Retinal pigment epithelial cell (primary cell): ENCODE data around the gene C1orf198.
A peak's percentile ranks its signal among the peaks of the same experiment; 100 is the strongest.

Experiments
- DNase-seq: peaks from one replicate; pipeline ENCODE4 v3.0.0-alpha.2; 2010; ENCODE audit warnings: low read depth
- H3K4me3 ChIP-seq: 2 replicates; pipeline ENCODE4 v1.5.1; 2011; ENCODE audit warnings: mild to moderate bottlenecking, low read length, control low read depth, moderate library complexity
- TF ChIP-seq, protein P1 (sequence below): conservative IDR thresholded peaks from 2 replicates; pipeline ENCODE4 v1.5.1; 2011; ENCODE audit warnings: low read depth, low read length, control low read depth, inconsistent platforms

Gene C1orf198

DNA sequence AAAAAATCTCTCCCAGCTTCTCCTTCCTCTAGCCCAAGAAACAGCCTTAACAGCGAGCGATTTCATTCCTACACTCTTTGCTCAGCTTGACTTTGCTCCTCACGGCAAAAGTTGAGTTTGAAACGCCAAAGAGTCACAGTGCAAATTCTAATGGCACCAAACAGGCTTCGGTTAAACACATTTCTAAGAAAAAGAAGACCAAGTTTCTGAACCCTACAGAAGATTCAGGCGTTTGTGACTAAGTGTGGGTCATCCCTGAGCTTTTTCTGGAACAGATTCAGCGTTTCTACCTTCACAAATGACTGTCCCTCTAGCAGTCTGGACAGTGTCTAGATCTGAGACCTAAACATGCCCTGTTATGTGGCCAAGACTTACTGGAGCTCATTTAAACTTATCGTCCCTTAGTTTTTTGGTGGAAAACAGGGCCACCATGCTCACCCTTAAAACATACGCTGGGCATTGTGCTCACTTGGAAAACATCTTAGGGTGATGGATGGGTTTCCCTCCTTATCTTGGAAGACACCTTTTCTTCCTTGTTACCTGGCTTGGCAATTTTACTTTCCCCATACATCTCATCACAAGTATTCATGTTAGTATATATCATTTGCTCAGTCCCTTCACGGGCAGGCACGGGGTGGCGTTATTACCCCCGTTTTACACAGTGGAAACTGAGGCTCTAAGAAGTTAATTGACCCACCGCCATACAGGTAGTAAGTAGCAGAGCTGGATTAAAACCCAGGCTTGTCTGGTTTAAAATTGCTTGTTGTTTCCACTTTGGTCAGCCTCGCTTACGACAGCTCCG lies 1.0 kb downstream of the C1orf198 start:
- no peak for DNase-seq
- TF ChIP-seq, protein P1, sequence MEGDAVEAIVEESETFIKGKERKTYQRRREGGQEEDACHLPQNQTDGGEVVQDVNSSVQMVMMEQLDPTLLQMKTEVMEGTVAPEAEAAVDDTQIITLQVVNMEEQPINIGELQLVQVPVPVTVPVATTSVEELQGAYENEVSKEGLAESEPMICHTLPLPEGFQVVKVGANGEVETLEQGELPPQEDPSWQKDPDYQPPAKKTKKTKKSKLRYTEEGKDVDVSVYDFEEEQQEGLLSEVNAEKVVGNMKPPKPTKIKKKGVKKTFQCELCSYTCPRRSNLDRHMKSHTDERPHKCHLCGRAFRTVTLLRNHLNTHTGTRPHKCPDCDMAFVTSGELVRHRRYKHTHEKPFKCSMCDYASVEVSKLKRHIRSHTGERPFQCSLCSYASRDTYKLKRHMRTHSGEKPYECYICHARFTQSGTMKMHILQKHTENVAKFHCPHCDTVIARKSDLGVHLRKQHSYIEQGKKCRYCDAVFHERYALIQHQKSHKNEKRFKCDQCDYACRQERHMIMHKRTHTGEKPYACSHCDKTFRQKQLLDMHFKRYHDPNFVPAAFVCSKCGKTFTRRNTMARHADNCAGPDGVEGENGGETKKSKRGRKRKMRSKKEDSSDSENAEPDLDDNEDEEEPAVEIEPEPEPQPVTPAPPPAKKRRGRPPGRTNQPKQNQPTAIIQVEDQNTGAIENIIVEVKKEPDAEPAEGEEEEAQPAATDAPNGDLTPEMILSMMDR = no peak
- peak overlapping the region; percentile 88 for H3K4me3 ChIP-seq

DNA sequence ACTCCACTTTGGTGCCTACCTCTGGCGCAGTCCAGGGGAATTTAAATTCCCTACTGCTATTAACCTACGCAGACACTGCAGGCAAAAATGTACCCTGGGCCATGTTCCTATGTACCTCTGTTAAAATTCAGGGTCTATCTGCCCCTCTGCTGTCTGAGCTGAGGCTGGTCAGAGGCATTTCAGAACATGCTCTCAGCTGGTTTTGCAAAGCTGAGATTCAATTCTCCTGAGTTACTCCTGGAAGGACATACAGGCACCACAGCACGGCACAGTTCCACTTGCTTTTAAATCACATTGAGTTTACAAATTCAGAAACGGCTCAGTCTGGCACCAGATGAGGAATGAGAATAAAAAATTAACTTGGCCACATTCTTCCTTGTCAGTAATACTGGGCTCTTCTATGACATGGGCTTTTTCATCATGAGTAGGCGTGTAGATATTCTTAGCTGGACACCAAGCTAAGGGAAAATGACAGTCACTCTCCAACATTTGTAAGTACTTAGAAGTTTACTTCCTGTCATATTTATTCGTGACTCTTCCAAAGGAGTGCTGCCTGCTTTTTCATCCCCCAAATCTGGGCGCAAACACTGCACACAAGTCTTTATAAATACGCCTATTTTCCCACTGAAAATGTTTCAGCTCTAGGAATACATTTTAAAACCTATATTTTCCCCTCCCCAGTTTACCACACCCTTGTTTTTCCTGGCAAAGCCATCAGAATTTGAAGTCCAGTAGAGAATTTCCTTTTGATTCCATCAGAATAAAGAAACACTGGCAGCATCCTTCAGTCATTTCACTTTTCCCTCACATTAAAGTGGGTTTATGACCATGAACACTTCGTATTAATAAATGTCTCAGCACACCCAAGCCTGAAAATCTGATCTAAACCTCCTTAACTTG lies 1.9 kb downstream of the C1orf198 start:
- H3K4me3 ChIP-seq = peak overlapping the region; percentile 88
- TF ChIP-seq, protein P1 = no peak
- DNase-seq = no peak

DNA sequence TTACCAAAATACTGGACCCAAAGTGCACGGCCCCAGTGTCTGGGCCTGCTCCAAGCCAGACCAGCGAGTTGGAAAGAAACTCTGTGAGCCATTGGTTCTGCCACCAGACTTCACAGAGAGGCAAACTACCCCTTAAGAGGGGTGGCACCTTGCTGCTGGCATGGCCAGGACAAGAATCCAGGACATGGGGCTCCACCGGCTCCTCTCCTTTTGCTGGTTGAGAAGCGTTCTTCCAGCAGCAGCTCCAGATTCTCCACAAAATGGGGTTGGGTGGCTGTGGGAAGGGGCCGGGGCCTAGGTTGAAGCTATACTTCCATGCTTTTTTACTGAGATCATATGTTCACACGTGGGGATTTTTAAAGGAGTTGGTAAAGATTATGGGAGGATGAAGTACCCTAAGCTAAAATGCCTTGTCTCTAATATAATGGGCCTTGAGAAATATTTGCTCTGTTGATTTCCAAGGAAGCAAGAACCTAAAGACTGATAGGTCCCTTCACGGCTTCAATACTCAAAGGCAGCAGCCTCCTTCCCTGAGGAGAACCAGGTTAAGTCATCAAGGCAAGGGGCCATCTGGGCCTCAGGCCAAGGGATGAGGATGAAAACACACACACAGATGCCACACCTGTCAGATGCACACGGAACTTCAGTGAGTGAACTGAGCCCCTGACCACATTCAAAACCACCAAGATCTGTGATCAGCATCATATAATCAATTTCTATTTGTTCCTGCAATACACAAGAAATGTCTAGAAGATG lies 3.1 kb downstream of the C1orf198 start:
- TF ChIP-seq, protein P1 = no peak
- no peak overlapping the region for H3K4me3 ChIP-seq
- DNase-seq = no peak

DNA sequence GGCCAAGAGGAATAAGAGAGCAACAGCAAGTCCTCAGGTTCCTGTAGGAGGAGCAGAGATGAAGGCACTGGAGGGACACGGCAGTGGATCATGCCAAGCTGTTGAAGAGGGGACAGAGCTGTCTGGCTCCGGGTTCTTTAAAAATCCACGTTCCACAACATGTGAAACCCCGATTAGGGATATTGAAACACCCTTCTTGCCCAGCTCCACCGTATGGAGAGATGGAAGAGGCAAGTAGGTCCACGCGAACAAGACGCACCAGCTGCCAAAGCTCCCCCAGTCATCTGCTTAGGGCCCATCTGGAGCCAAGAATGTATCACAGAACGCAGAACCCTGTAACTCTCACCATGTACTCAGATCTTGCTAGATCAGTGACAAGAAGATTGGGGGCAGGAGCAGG lies 3.9 kb downstream of the C1orf198 start:
- no peak for DNase-seq
- TF ChIP-seq, protein P1 = no peak
- no peak overlapping the region for H3K4me3 ChIP-seq

DNA sequence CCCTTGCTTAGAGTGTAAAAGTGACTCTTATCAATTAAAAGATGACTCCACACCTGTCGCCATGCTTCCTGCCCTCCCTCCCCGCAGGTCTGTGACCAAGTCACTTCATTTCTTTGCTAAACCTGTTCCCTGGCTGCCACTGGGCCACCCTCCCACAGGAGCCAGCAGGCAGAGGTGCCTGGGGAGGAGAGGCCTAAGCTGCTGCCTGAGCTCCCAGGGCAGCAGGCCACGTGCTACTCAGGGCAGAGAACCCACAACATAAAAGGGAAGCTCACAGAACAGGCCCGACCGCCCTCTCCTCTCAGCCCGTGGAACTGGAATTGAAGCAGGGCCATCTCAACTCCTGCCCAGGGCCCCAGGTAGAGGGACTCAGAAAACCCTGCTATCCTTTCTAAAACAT lies 4.9 kb downstream of the C1orf198 start:
- TF ChIP-seq, protein P1 = no peak
- H3K4me3 ChIP-seq = no peak overlapping the region
- DNase-seq = no peak

DNA sequence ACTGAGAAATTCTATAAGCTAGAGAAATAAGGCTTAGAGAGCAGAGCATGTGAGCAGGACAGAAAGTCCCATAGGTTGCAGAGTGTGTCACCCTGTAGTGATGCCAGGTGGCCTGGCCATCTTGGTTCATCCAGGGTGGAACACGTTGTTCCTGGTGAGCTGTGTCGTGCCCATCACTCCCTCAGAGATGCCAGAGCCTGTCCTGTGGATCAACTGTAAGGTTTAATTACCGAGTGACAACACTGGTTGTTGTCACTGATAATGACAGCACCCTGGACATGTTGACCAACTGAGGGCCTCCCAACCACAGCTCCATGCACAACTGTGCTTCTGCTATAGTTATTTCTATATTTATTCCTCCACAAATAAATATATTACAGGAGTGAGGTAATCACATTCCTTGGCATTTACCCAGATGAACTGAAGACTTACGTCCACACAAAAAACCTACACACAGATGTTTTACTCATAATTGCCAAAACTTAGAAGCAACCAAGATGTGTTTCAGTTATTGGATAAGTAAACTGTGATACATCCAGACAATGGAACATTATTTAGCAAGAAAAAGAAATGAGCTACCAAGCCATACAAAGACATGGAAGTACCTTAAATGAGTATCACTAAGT lies 6.2 kb downstream of the C1orf198 start:
- TF ChIP-seq, protein P1 = no peak
- DNase-seq = no peak
- no peak overlapping the region for H3K4me3 ChIP-seq
